NCI-H345 treated with DMSO at 0.1 percent for 48 hours (cell line): ENCODE measurements around the gene MUC20.
"Not testable (repeated sequence)": the region's sequence is repeated elsewhere in the genome, so short reads cannot be mapped to it uniquely, and the experiment has no call there.

Experiments used
- DNase-seq: peaks from one replicate; lab custom pipeline; 2025; ENCODE audit not compliant: unreplicated experiment; lab: John Stamatoyannopoulos, UW

MUC20 gene

DNA sequence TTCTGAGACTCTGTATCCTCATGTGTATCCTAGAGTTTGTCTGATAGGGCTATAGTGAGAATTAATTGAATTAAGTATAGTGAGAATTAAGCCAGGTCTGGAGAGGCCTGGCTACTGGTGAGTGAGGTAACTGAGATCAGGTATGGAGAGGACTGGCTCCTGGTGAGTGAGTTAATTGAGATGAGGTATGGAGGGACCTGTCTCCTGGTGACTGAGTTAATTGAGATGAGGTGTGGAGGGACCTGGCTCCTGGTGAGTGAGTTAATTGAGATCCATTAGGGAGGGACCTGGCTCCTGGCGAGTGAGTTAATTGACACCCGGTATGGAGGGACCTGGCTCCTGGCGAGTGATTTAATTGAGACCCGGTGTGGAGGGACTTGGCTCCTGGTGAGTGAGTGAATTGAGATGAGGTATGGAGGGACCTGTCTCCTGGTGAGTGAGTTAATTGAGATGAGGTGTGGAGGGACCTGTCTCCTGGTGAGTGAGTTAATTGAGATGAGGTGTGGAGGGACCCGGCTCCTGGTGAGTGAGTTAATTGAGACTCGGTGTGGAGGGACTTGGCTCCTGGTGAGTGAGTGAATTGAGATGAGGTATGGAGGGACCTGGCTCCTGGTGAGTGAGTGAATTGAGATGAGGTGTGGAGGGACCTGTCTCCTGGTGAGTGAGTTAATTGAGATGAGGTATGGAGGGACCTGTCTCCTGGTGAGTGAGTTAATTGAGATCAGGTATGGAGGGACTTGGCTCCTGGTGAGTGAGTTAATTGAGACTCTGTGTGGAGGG lies 10.5 kb upstream of the MUC20 start:
- not testable (repeated sequence) for DNase-seq

DNA sequence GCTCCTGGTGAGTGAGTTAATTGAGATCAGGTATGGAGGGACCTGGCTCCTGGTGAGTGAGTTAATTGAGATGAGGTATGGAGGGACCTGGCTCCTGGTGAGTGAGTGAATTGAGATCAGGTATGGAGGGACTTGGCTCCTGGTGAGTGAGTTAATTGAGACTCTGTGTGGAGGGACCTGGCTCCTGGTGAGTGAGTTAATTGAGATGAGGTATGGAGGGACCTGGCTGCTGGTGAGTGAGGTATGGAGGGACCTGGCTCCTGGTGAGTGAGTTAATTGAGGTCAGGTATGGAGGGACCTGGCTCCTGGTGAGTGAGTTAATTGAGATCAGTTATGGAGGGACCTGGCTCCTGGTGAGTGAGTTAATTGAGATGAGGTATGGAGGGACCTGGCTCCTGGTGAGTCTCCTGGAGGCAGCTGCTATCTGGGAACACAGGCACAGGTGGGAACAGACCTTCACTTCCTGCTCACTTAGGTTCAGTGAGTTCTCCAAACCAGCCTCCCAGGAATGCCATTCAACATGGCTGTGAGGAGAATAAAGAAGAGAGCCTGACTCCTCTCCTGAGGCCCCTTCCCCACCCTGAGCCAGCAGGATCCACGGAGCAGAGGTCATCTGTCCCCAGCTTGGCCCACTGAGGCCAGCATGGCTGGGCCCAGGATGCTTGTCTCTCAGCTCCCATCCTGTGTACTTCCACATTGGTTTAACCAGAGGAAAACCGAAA lies 9.5 kb upstream of the MUC20 start:
- DNase-seq = not testable (repeated sequence)

DNA sequence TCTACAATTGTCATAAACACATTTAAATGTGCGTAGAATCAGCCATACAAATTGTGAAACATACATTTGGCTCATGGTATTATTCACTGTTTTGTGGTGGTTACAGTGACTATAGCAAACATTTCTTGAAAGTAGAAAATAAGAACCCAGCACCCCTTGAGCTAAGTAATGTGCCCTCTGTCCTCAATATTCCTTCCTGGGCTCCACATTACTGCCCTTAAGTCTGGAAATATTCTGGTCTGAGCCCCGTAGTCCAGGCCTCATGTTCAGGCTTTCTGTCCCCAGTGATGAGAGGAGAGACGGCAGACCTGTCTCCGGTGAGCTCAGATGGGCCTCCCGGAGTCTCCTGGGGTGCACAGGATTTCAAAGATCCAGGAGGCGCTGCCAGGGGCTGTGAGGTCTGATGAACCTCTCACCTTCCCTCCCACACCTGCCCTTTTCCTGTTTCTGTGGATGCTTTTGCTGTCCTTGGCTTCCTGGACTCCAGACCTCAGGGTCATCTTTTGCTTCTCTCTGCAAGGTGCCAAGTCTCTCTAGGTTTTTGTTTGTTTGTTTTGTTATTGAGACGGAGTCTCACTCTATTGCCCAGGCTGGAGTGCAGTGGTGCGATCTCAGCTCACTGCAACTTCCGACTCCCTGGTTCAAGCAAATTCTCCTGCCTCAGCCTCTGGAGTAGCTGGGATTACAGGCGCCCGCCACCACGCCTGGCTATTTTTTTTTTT lies 8.8 kb upstream of the MUC20 start:
- no peak for DNase-seq

GRCh38 chr3:195712535-195712910 lies 8.3 kb upstream of the MUC20 start:
- DNase-seq = not testable (repeated sequence)

DNA sequence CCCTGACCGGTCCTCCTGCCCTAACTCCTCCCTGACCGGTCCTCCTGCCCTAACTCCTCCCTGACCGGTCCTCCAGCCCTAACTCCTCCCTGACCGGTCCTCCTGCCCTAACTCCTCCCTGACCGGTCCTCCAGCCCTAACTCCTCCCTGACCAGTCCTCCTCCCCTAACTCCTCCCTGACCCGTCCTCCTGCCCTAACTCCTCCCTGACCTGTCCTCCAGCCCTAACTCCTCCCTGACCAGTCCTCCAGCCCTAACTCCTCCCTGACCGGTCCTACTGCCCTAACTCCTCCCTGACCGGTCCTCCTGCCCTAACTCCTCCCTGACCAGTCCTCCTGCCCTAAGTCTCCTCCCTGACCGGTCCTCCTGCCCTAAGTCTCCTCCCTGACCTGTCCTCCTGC lies 7.6 kb upstream of the MUC20 start:
- not testable (repeated sequence) for DNase-seq

GRCh38 chr3:195714380-195715011 lies 6.3 kb upstream of the MUC20 start:
- no peak for DNase-seq

GRCh38 chr3:195715134-195715533 lies 5.6 kb upstream of the MUC20 start:
- DNase-seq = no peak

DNA sequence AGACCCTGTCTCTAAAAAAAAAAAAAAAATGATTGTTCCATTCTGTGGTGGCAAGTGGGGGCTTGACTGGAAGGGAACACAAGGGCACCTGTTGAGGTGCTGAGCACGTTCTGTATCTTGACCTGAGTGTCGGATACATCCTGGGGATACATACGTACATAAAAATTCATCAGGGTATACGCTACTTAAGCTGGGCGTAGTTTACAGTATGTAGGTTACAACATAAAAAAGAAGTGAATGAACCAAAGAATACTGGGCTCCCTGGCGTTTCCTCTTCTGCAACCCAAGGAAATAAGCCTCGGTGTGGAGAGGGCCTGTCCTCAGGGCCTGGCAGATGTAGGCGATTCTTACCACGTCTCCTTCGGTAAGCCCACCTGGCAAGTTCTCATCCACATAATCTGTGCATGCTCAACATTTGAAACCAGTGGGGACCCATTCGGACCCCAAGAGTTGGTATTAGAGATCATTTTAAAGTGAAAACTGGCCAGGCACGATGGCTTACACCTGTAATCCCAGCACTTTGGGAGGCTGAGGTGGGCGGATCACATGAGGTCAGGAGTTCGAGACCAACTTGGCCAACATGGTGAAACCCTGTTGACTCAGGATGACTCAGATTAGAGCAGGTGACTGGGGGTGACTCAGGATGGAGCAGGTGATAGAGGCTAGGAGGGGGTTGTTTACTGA lies 5.1 kb upstream of the MUC20 start:
- no peak for DNase-seq

DNA sequence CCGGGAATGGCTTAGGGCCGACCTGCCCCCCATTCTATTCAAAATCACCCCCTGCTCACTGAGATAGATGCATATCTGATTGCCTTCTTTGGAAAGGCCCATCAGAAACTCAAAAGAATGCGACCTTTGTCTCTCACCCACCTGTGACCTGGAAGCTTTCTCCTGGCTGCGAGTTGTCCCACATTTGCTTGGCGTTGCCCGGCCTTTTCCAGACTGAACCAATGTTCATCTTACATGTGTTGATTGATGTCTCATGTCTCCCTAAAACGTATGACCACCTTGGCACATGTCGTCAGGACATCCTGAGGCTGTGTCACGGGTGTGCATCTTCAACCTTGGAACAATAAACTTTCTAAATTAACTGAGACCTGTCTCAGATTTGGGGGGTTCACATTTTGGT lies 3.4 kb upstream of the MUC20 start:
- no peak for DNase-seq

- DNase-seq = no peak
Observed at GRCh38 chr3:195717852-195718476, 2.8 kb upstream of the MUC20 start.

- DNase-seq = no peak
Observed at GRCh38 chr3:195718477-195718984, 2.2 kb upstream of the MUC20 start.

- DNase-seq = not testable (repeated sequence)
Observed at GRCh38 chr3:195719514-195720254, 1.1 kb upstream of the MUC20 start.

GRCh38 chr3:195722139-195722995 lies 1.6 kb downstream of the MUC20 start:
- not testable (repeated sequence) for DNase-seq

GRCh38 chr3:195722996-195723345 lies 2.2 kb downstream of the MUC20 start:
- DNase-seq = not testable (repeated sequence)

GRCh38 chr3:195724363-195724762 lies 3.6 kb downstream of the MUC20 start:
- not testable (repeated sequence) for DNase-seq

GRCh38 chr3:195725916-195726740 lies 5.3 kb downstream of the MUC20 start:
- DNase-seq = not testable (repeated sequence)

GRCh38 chr3:195727606-195728195 lies 6.9 kb downstream of the MUC20 start:
- no peak for DNase-seq
